Measurements from ENCODE around the gene MAP3K7CL. TPM values are rescaled to one million over a fixed set of nuclear protein-coding genes. Genes with fewer than 3 reads are reported as not detected.

MAP3K7CL gene
- total RNA-seq, 1 donor from 2014 or later: 1.2 TPM

DNA sequence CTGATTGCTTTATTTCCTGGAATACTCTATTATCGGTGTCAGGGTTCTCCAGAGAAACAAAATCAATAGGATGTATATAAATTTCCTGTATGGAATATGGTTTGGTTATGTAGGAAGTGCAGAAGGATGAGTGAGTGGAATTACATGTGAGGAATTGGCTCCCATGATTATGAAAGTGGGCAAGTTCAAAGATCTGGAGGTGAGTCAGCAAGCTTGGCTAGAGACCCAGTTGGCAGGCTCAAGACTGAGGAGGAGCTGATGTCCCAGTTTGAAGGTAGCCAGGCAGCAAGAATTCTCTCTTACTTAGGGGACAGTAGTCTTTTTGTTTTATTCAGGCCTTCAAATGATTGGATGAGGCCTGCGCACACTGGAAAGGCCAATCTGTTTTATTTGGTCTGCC is 57.5 kb downstream of the MAP3K7CL start:
- H3K27ac Mint-ChIP-seq: no peak overlapping the region
- TF ChIP-seq, protein P1, sequence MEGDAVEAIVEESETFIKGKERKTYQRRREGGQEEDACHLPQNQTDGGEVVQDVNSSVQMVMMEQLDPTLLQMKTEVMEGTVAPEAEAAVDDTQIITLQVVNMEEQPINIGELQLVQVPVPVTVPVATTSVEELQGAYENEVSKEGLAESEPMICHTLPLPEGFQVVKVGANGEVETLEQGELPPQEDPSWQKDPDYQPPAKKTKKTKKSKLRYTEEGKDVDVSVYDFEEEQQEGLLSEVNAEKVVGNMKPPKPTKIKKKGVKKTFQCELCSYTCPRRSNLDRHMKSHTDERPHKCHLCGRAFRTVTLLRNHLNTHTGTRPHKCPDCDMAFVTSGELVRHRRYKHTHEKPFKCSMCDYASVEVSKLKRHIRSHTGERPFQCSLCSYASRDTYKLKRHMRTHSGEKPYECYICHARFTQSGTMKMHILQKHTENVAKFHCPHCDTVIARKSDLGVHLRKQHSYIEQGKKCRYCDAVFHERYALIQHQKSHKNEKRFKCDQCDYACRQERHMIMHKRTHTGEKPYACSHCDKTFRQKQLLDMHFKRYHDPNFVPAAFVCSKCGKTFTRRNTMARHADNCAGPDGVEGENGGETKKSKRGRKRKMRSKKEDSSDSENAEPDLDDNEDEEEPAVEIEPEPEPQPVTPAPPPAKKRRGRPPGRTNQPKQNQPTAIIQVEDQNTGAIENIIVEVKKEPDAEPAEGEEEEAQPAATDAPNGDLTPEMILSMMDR (IDR thresholded peaks at IDR 0.05; ENCODE audit: unreplicated experiment): no peak
- H3K9me3 Mint-ChIP-seq (ENCODE audit: low read depth): no peaks in the 10 kb centered on the region
- peaks cover 9% of the 10 kb centered on the region for H3K4me1 Mint-ChIP-seq (ENCODE audit: low read depth)
- H3K27me3 Mint-ChIP-seq: no peaks in the 10 kb centered on the region
- no peak overlapping the region for H3K4me3 Mint-ChIP-seq (ENCODE audit: low read depth)
- DNase-seq (ENCODE audit: low spot score, unreplicated experiment): no peak
- no peaks in the 10 kb centered on the region for H3K36me3 Mint-ChIP-seq (ENCODE audit: insufficient read depth)

GRCh38 chr21:29189353-29189752 is 58.9 kb downstream of the MAP3K7CL start:
- Mint-ChIP-seq H3K36me3 (ENCODE audit: insufficient read depth) (no peaks in the 10 kb centered on the region), H3K27ac (no peak overlapping the region), H3K27me3 (no peaks in the 10 kb centered on the region), H3K9me3 (ENCODE audit: low read depth) (no peaks in the 10 kb centered on the region), H3K4me3 (ENCODE audit: low read depth) (no peak overlapping the region), H3K4me1 (ENCODE audit: low read depth) (peaks cover 13% of the 10 kb centered on the region)
- DNase-seq (ENCODE audit: low spot score, unreplicated experiment): no peak
- TF ChIP-seq, protein P1 (IDR thresholded peaks at IDR 0.05; ENCODE audit: unreplicated experiment): no peak

DNA sequence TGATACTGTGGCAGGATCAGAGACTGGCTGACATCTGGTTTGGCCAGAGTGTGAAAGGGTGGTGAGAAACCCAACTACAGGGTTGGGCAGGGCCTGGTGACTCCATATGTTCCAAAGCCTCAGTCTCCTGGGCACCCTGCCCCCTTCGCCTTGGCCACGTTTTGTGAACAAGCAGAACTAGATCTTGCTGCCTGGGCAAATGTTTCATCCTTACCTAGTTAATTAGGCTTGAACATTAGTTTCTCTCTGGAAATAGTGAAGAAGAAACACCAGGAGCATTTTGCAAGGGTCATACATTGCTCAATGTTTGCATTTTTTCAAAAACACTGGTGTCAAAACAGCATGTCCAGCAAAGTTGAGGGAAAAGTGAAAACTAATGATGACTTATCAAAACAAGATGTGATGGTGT is 60.5 kb downstream of the MAP3K7CL start:
- Mint-ChIP-seq H3K27me3 (no peaks in the 10 kb centered on the region), H3K27ac (no peak overlapping the region), H3K9me3 (ENCODE audit: low read depth) (no peaks in the 10 kb centered on the region), H3K36me3 (ENCODE audit: insufficient read depth) (no peaks in the 10 kb centered on the region), H3K4me1 (ENCODE audit: low read depth) (peaks cover 29% of the 10 kb centered on the region), H3K4me3 (ENCODE audit: low read depth) (no peak overlapping the region)
- TF ChIP-seq, protein P1 (IDR thresholded peaks at IDR 0.05; ENCODE audit: unreplicated experiment): no peak
- DNase-seq (ENCODE audit: low spot score, unreplicated experiment): no peak

- no peak overlapping the region for H3K4me3 Mint-ChIP-seq (ENCODE audit: low read depth)
- TF ChIP-seq, protein P1 (IDR thresholded peaks at IDR 0.05; ENCODE audit: unreplicated experiment): no peak
- peaks cover 8% of the 10 kb centered on the region for H3K9me3 Mint-ChIP-seq (ENCODE audit: low read depth)
- H3K27ac Mint-ChIP-seq: no peak overlapping the region
- H3K36me3 Mint-ChIP-seq (ENCODE audit: insufficient read depth): peaks cover 2% of the 10 kb centered on the region
- DNase-seq (ENCODE audit: low spot score, unreplicated experiment): no peak
- H3K27me3 Mint-ChIP-seq: no peaks in the 10 kb centered on the region
- H3K4me1 Mint-ChIP-seq (ENCODE audit: low read depth): peaks cover 25% of the 10 kb centered on the region
These were observed 62.6 kb downstream of the MAP3K7CL start for GRCh38 chr21:29193072-29193471.

- Mint-ChIP-seq H3K4me1 (ENCODE audit: low read depth) (peaks cover 25% of the 10 kb centered on the region), H3K36me3 (ENCODE audit: insufficient read depth) (peaks cover 2% of the 10 kb centered on the region), H3K9me3 (ENCODE audit: low read depth) (peaks cover 9% of the 10 kb centered on the region), H3K4me3 (ENCODE audit: low read depth) (peak overlapping the region; percentile 19), H3K27me3 (no peaks in the 10 kb centered on the region), H3K27ac (peak overlapping the region; percentile 79)
- TF ChIP-seq, protein P1 (IDR thresholded peaks at IDR 0.05; ENCODE audit: unreplicated experiment): no peak
- no peak for DNase-seq (ENCODE audit: low spot score, unreplicated experiment)
These were observed 63.5 kb downstream of the MAP3K7CL start for GRCh38 chr21:29193901-29194300.
